Measurements from ENCODE around the gene SQOR.

Gene SQOR

DNA sequence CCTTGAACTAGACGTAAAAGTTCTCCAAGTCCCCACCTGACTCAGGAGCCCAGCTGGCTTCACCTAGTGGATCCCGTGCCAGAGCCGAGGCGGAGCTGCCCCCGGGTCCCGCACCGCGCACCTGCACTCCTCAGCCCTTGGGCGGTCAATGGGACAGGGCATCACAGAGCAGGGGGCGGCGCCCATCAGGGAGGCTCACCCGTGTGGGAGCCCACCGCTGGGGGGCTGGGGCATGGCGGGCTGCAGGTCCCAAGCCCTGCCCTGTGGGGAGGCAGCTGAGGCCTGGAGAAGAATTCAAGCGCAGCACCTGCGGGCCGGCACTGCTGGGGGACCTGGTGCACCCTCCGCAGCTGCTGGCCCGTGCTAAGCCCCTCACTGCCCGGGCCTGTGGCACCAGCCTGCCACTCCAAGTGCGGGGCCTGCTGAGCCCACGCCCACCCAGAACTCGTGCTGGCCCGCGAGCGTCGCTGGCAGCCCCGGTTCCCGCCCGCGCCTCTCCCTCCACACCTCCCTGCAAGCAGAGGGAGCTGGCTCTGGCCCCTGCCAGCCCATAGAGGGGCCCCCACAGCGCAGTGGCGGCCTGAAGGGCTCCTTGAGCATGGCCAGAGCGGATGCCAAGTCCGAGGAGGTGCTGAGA, 16.2 kb downstream of the SQOR start:
- TF ChIP-seq CTCF (IDR thresholded peaks at IDR 0.05; ENCODE audit: low read depth, low read length), result no peak
- DNase-seq (ENCODE audit: extremely low read depth, low read depth), result no peak

DNA sequence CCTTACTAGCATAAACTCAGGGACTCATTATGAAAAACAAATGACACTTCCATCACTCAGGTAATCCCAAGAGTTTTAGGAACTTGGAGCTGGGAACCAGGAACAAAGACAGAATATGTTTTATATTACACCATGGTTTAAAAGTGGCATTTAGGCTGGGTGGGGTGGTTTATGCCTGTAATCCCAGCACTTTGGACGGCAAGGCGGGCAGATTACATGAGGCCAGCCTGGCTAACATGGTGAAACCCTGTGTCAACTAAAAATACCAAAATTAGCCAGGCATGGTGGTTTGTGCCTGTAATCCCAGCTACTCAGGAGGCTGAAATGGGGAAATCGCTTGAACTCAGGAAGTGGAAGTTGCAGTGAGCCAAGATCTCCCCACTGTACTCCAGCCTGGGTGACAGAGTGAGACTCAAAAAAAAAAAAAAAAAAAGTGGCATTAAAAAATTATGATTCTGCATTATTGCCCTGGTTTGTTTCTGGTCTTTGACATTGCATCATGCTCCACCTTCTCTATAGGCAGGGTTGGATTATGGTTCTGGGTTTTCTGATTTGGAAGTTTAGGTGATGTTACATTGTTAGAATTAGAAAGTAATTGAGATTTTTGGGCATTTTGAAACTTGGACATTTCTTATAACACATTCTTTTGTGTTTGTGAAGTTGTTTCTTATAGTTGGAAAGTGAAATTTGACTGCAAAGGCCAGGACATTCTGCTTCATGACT, 19.0 kb downstream of the SQOR start:
- DNase-seq (ENCODE audit: extremely low read depth, low read depth), result no peak
- no peak for TF ChIP-seq CTCF (IDR thresholded peaks at IDR 0.05; ENCODE audit: low read depth, low read length)

- no peak for DNase-seq (ENCODE audit: extremely low read depth, low read depth)
Observed at GRCh38 chr15:45654749-45655148, 19.9 kb downstream of the SQOR start.

GRCh38 chr15:45657254-45657653, 22.4 kb downstream of the SQOR start:
- TF ChIP-seq CTCF (IDR thresholded peaks at IDR 0.05; ENCODE audit: low read depth, low read length), result no peak
- no peak for DNase-seq (ENCODE audit: extremely low read depth, low read depth)

More at GRCh38 chr15:45654749-45655148, 19.9 kb downstream of the SQOR start:
- TF ChIP-seq CTCF (IDR thresholded peaks at IDR 0.05; ENCODE audit: low read depth, low read length), result no peak

DNA sequence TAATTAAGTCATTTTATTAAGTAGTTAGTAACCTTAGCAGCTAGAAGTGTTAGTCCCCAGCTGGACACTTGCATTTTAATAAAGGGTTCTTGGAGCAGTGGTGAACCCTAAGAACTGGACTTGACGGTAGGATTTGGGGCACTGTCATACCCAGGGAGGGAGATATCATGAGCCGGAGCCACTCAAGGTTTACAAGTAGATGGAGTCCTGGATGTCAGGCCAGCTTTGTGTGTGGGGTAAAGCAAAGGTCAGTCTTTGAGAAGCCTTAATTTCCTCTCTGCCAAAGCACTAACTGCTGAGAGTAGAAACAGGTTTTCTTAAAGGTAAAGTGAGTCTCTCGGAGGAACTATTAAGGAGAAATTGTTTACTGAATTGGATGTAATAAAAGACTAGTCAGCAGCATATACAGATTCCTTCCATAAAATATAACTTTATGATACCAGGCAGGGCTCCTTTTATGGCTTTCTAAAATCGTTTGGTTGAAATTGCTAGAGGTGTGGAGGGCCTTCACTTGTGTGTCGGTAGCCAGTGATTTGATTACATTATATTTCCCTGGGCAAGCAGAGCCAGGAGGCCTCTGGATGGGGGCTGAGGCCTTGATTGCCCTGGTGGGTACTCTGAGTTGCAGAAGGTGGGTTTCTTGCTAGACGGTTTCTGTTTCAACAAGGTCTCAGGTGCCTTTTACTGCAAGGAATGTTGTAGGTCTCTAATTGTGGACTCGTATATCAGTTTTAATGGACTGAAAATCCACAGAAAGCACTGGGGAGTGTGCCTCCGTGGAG, 23.1 kb downstream of the SQOR start:
- DNase-seq (ENCODE audit: extremely low read depth, low read depth), result no peak
- no peak for TF ChIP-seq CTCF (IDR thresholded peaks at IDR 0.05; ENCODE audit: low read depth, low read length)

- no peak for DNase-seq (ENCODE audit: extremely low read depth, low read depth)
- TF ChIP-seq CTCF (IDR thresholded peaks at IDR 0.05; ENCODE audit: low read depth, low read length), result no peak
Observed at GRCh38 chr15:45660231-45660979, 25.6 kb downstream of the SQOR start.

Data from AG09319 (cell line).